RWPE2 (cell line): ENCODE data around the gene THAP3.

Source experiments
- ATAC-seq: fragments of 200-7000 bp; cut with Tn5 transposase; 3 replicates; pipeline ENCODE4 v1.9.1; 2021; ENCODE audit warnings: low read depth
- DNase-seq: peaks from one replicate; pipeline ENCODE4 v3.0.0-alpha.2; 2020; ENCODE audit warnings: low spot score
- H3K27ac ChIP-seq: fragments of 450-650 bp; 2 replicates; pipeline ENCODE4 v1.5.1; 2017; ENCODE audit warnings: mild to moderate bottlenecking; ENCODE audit not compliant: poor library complexity, severe bottlenecking
- H3K27me3 ChIP-seq: fragments of 250-450 bp; sonication (Bioruptor Pico); 2 replicates; pipeline ENCODE4 v1.5.1; 2021; ENCODE audit warnings: mild to moderate bottlenecking, moderate library complexity; ENCODE audit not compliant: insufficient read depth, poor library complexity, severe bottlenecking
- H3K36me3 ChIP-seq: fragments of 250-450 bp; sonication (Bioruptor Pico); 2 replicates; pipeline ENCODE4 v1.5.1; 2020; ENCODE audit warnings: low read depth, mild to moderate bottlenecking, moderate library complexity
- H3K4me1 ChIP-seq: fragments of 250-450 bp; sonication (Bioruptor Pico); 2 replicates; pipeline ENCODE4 v1.5.1; 2021; ENCODE audit warnings: mild to moderate bottlenecking, moderate library complexity; ENCODE audit not compliant: insufficient read depth, poor library complexity, severe bottlenecking
- H3K4me3 ChIP-seq: fragments of 250-450 bp; sonication (Bioruptor Pico); 2 replicates; pipeline ENCODE4 v1.5.1; 2021; ENCODE audit warnings: mild to moderate bottlenecking, moderate library complexity; ENCODE audit not compliant: severe bottlenecking
- H3K9me3 ChIP-seq: fragments of 250-450 bp; sonication (Bioruptor Pico); 2 replicates; pipeline ENCODE4 v1.5.1; 2021; ENCODE audit warnings: mild to moderate bottlenecking, moderate library complexity; ENCODE audit not compliant: severe bottlenecking
- CTCF ChIP-seq: fragments of 450-650 bp; IDR thresholded peaks from one replicate; pipeline ENCODE4 v1.5.1; 2017; ENCODE audit warnings: mild to moderate bottlenecking, moderate library complexity; ENCODE audit not compliant: poor library complexity, severe bottlenecking

THAP3 gene

GRCh38 chr1:6674771-6675170, 50.1 kb downstream of the THAP3 start:
- no peaks in the 10 kb centered on the region for H3K9me3 ChIP-seq
- no peak for TF ChIP-seq CTCF
- H3K27ac ChIP-seq = no peak overlapping the region
- no peak overlapping the region for H3K4me3 ChIP-seq
- no peak for DNase-seq
- no peak for ATAC-seq
- no peaks in the 10 kb centered on the region for H3K4me1 ChIP-seq
- H3K36me3 ChIP-seq = peaks cover 67% of the 10 kb centered on the region
- no peaks in the 10 kb centered on the region for H3K27me3 ChIP-seq

DNA sequence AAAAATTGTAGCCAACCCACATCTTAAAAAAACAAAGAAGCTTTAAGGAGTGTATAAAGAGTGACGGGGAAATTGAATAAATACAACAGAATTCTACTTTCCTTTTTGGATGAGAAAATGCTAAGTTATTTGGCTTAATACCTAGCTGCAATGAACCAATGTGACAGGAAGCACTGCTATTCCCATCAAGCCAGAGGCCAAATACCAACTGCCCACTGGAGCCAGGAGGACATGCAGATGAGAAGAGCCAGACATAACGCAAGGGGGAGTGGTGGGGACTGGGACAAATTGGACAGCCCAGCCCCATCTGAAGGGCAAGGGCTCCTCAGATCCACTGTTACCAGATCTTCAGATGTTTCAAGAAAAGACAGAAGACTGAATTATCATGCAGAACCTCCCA, 51.3 kb downstream of the THAP3 start:
- Histone ChIP-seq H3K4me3 (no peak overlapping the region), H3K27me3 (no peaks in the 10 kb centered on the region), H3K9me3 (no peaks in the 10 kb centered on the region), H3K4me1 (no peaks in the 10 kb centered on the region), H3K27ac (no peak overlapping the region), H3K36me3 (peaks cover 71% of the 10 kb centered on the region)
- no peak for ATAC-seq
- no peak for DNase-seq
- no peak for TF ChIP-seq CTCF
